ENCODE data around the gene TSSC4.

GRCh38 chr11:2451916-2452315, 51.4 kb downstream of the TSSC4 start:
- TF ChIP-seq CTCF (IDR thresholded peaks at IDR 0.05) (no peak), POLR2A (IDR thresholded peaks at IDR 0.05) (no peak)
